HEK293 (cell line): ENCODE measurements around the gene HHAT.

Source experiments
- CTCF ChIA-PET: fragments of 350-600 bp; formaldehyde crosslinking; extraction: SDS; loops from one replicate; lab custom pipeline; 2021; ENCODE audit warnings: antibody characterized with exemption; lab: Yijun Ruan, JAX
- POLR2A ChIA-PET: fragments of 300-600 bp; formaldehyde crosslinking; extraction: SDS; loops from one replicate; lab custom pipeline; 2020; ENCODE audit warnings: antibody characterized with exemption, inconsistent platforms; lab: Yijun Ruan, JAX
- H3K27ac ChIP-seq: fragments of 200-500 bp; sonication (Bioruptor generic); 2 replicates; pipeline ENCODE4 v1.5.1; 2014; ENCODE audit warnings: low read depth, low read length, control low read depth, inconsistent platforms; ENCODE audit errors: extremely low read depth
- H3K36me3 ChIP-seq, 2 experiments: fragments of 200-500 bp in 1 of 2; sonication (Bioruptor generic) in 1 of 2; 1 replicate in 1 of 2; 2 replicates in 1 of 2; pipeline ENCODE4 v1.5.1; 2014 to 2017; ENCODE audit warnings: inconsistent platforms in 2 of 2, low read length in 2 of 2; ENCODE audit not compliant: control insufficient read depth in 2 of 2, insufficient read depth in 1 of 2
- H3K4me1 ChIP-seq: fragments of 200-500 bp; sonication (Bioruptor generic); 2 replicates; pipeline ENCODE4 v1.5.1; 2014; ENCODE audit warnings: mild to moderate bottlenecking, low read length, inconsistent platforms; ENCODE audit not compliant: control insufficient read depth, insufficient read depth
- H3K4me3 ChIP-seq: 2 replicates; pipeline ENCODE4 v1.5.1; 2011; ENCODE audit warnings: low read depth, mild to moderate bottlenecking, control low read depth, low read length, moderate library complexity
- H3K9me3 ChIP-seq: fragments of 200-500 bp; sonication (Bioruptor generic); 2 replicates; pipeline ENCODE4 v1.5.1; 2014; ENCODE audit warnings: low read depth, low read length, inconsistent platforms; ENCODE audit not compliant: control insufficient read depth, insufficient read depth
- EGR2 ChIP-seq: fragments of 450-650 bp; formaldehyde crosslinking; IDR thresholded peaks from 2 replicates; pipeline ENCODE4 v1.5.1; 2016; ENCODE audit warnings: low read depth, missing biosample characterization, missing genetic modification characterization
- KLF10 ChIP-seq: fragments of 450-650 bp; IDR thresholded peaks from 2 replicates; pipeline ENCODE4 v1.5.1; 2018; ENCODE audit warnings: missing biosample characterization, mild to moderate bottlenecking, missing genetic modification characterization
- OSR2 ChIP-seq: fragments of 450-650 bp; formaldehyde crosslinking; IDR thresholded peaks from 2 replicates; pipeline ENCODE4 v1.5.1; 2016; ENCODE audit warnings: missing biosample characterization, missing genetic modification characterization
- REST ChIP-seq: fragments of 450-650 bp; formaldehyde crosslinking; IDR thresholded peaks from 2 replicates; pipeline ENCODE4 v1.5.1; 2016; ENCODE audit warnings: missing biosample characterization, missing genetic modification characterization
- ZNF148 ChIP-seq: fragments of 450-650 bp; formaldehyde crosslinking; IDR thresholded peaks from 2 replicates; pipeline ENCODE4 v1.5.0; 2017; ENCODE audit warnings: missing biosample characterization, missing genetic modification characterization, borderline replicate concordance
- ZNF155 ChIP-seq: fragments of 450-650 bp; formaldehyde crosslinking; IDR thresholded peaks from 2 replicates; pipeline ENCODE4 v1.5.1; 2016; ENCODE audit warnings: missing biosample characterization, missing genetic modification characterization
- ZNF16 ChIP-seq: fragments of 450-650 bp; formaldehyde crosslinking; IDR thresholded peaks from 2 replicates; pipeline ENCODE4 v1.5.1; 2016; ENCODE audit warnings: low read depth, missing biosample characterization, missing genetic modification characterization
- ZNF174 ChIP-seq: fragments of 450-650 bp; formaldehyde crosslinking; IDR thresholded peaks from 2 replicates; pipeline ENCODE4 v1.5.0; 2017; ENCODE audit warnings: missing biosample characterization, mild to moderate bottlenecking, missing genetic modification characterization
- ZNF48 ChIP-seq: fragments of 450-650 bp; formaldehyde crosslinking; IDR thresholded peaks from 2 replicates; pipeline ENCODE4 v1.5.1; 2016; ENCODE audit warnings: missing biosample characterization, missing genetic modification characterization
- ZNF518A ChIP-seq: fragments of 450-650 bp; formaldehyde crosslinking; conservative IDR thresholded peaks from 2 replicates; pipeline ENCODE4 v1.5.1; 2016; ENCODE audit warnings: low read depth, missing biosample characterization, missing genetic modification characterization
- ZNF530 ChIP-seq: fragments of 450-650 bp; formaldehyde crosslinking; IDR thresholded peaks from 2 replicates; pipeline ENCODE4 v1.5.1; 2016; ENCODE audit warnings: low read depth, missing biosample characterization, missing genetic modification characterization

HHAT gene

GRCh38 chr1:210674151-210674550, 345.4 kb downstream of the HHAT start (continued):
- no peak for TF ChIP-seq ZNF518A (tag by site-specific recombination)
- TF ChIP-seq, all 188 proteins: peak for 0

- Histone ChIP-seq H3K9me3 (no peaks in the 10 kb centered on the region), H3K4me3 (no peak overlapping the region), H3K27ac (no peak overlapping the region), H3K4me1 (no peaks in the 10 kb centered on the region), H3K36me3 (no peaks in the 10 kb centered on the region)
- no peak for TF ChIP-seq OSR2
- ChIA-PET POLR2A (no interaction called here), CTCF (no interaction called here)
Observed at GRCh38 chr1:210676539-210676938, 347.8 kb downstream of the HHAT start.

- TF ChIP-seq ZNF148 (no peak), ZNF16 (tag by site-specific recombination) (no peak), ZNF174 (tag by site-specific recombination) (no peak), EGR2 (tag by site-specific recombination) (no peak), ZNF48 (tag by site-specific recombination) (no peak), REST (tag by site-specific recombination) (no peak), ZNF155 (no peak), KLF10 (tag by site-specific recombination) (no peak), ZNF530 (no peak)
- POLR2A ChIA-PET, result no interaction called here
- H3K36me3 ChIP-seq, result no peaks in the 10 kb centered on the region
- H3K4me3 ChIP-seq, result no peak overlapping the region
- CTCF ChIA-PET, result no interaction called here
- H3K9me3 ChIP-seq, result no peaks in the 10 kb centered on the region
- no peaks in the 10 kb centered on the region for H3K4me1 ChIP-seq
- H3K27ac ChIP-seq, result no peak overlapping the region
Observed at GRCh38 chr1:210677533-210677932, 348.8 kb downstream of the HHAT start.
